Pericardium fibroblast (primary cell): ENCODE measurements around the gene IL10RA. TPM values are rescaled to one million over a fixed set of nuclear protein-coding genes. Genes with fewer than 3 reads are reported as not detected.

ENCODE experiments used
- total RNA-seq: library from RNA; depleted of rRNA; stranded (reverse); fragments of >200 nt; gene quantifications from 2 replicates; pipeline ENCODE4 v1.2.3, GENCODE V29; 2015

The IL10RA gene
- not detected in 2 replicates for total RNA-seq

DNA sequence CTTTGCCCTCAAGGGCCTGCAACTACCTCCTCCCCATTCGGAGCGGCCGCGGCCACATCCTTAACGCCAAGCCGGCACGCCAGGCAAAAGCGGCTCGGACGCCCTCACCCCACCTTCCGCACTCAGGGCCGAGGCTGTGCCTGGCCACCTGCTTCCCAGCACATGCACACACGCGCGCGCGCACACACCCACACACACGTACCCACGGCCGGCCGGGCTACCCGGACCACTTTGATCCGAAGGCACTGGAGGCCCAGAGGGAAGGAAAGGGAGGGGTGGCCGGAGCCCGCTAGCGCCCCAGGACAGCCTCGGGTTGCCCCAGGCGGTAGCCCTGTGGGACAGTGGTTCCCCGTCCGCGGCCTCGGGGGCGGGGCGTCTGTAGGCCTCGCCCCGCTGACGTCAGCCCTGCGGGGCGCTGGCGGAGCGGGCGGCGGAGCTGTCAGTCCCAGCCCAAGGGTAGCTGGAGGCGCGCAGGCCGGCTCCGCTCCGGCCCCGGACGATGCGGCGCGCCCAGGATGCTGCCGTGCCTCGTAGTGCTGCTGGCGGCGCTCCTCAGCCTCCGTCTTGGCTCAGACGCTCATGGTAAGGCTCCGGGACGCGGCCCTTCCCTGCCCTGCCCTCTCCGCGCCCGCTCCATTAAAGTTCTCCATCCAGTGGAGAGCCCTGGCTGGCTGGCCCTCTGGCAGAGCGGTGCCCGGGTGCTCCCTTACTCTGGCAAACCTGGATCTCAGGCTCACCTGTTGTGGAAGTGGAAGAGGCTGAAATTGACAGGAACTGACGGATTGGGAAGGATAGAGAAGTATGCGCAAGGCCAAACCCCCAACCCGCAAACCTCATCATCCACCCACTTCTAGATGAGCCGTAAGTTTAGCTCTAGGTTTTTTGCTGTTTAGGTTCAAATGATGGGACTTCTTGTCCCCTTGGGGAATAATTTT, at the start of gene IL10RA:
Gene IL10RA, plus strand, starts transcription at position 442 of the 935 bp plus-strand sequence. Its CDS starts 74 bp downstream, at position 516.

Other genes with a start within 250 kb of the IL10RA start
- not detected in 2 replicates for gene DSCAML1, start 189.2 kb upstream of the IL10RA start, total RNA-seq
- not detected in 2 replicates for gene FXYD2, start 161.7 kb upstream of the IL10RA start, total RNA-seq
- gene FXYD6, start 109.7 kb upstream of the IL10RA start, total RNA-seq: 0.68 and 1.3 TPM in 2 replicates
- gene TMPRSS13, start 57.0 kb upstream of the IL10RA start, total RNA-seq: not detected in 2 replicates
- not detected in 2 replicates for gene TMPRSS4, start 90.7 kb downstream of the IL10RA start, total RNA-seq
- gene SMIM35, start 100.6 kb downstream of the IL10RA start, total RNA-seq: not detected in 2 replicates
- not detected in 2 replicates for gene SCN4B, start 166.4 kb downstream of the IL10RA start, total RNA-seq
- 0.09 TPM in 1 of 2 replicates, not detected in the other for gene SCN2B, start 190.2 kb downstream of the IL10RA start, total RNA-seq
- not detected in 2 replicates for gene JAML, start 238.6 kb downstream of the IL10RA start, total RNA-seq